Keratinocyte (primary cell): ENCODE results near the gene CDADC1.

Experiments used
- CTCF ChIP-seq, 3 experiments: IDR thresholded peaks in 1 of 3; conservative IDR thresholded peaks in 1 of 3; optimal IDR thresholded peaks in 1 of 3; 2 replicates in 2 of 3; 3 replicates in 1 of 3; pipeline versions ENCODE3 to v1.5.1; 2011; ENCODE audit warnings: low read length in 3 of 3, mild to moderate bottlenecking in 3 of 3, moderate library complexity in 2 of 3, control low read depth in 1 of 3, inconsistent platforms in 1 of 3; ENCODE audit not compliant: insufficient read depth in 2 of 3; ENCODE audit errors: extremely low read depth in 1 of 3
- EZH2 ChIP-seq: IDR thresholded peaks from one replicate; pipeline ENCODE4 v1.6.1; 2012; ENCODE audit warnings: inconsistent platforms, mild to moderate bottlenecking, low read length, moderate library complexity

DNA sequence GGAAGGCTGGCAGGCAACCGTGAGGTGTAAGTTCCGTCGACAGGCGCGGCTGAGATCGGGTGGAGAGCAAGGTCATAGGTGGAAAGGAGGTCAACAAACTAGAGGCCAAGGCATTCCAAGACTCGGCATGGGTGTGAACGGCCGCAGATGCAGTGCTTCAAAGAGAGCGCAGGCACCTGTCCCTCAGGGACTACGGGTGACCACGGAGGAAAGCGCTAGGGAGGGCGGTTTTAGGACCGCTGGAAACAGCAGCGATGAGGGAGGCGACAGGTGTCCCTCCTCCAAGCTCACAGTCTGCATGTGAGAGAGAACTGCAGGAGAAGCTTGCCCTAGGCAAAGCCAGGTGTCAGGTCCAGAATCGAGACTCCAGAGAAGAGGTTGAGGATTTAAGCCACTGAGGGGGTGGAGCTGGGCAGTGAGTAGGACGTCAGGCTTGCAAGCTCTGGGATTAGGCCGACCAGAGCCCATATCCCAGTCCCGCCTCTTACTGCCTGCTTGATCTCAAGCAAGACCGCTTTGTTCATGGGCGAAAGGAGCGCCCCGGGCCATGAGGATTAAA, 29.2 kb upstream of the CDADC1 start:
- TF ChIP-seq CTCF (optimal IDR thresholded peaks at IDR 0.05 in 1 of 3, IDR thresholded peaks at IDR 0.05 in 1 of 3, conservative IDR thresholded peaks at IDR 0.05 in 1 of 3; ENCODE audit: extremely low read depth in 1 of 3, insufficient read depth in 2 of 3, low read length in 3 of 3) (no peak), EZH2 (peak; percentile 89)
